COLO829 (cell line): Measurements from ENCODE around the gene UBE3B.

Source experiments
- DNase-seq: peaks from one replicate; pipeline ENCODE4 v3.0.0; 2012; ENCODE audit warnings: low spot score

UBE3B gene

DNA sequence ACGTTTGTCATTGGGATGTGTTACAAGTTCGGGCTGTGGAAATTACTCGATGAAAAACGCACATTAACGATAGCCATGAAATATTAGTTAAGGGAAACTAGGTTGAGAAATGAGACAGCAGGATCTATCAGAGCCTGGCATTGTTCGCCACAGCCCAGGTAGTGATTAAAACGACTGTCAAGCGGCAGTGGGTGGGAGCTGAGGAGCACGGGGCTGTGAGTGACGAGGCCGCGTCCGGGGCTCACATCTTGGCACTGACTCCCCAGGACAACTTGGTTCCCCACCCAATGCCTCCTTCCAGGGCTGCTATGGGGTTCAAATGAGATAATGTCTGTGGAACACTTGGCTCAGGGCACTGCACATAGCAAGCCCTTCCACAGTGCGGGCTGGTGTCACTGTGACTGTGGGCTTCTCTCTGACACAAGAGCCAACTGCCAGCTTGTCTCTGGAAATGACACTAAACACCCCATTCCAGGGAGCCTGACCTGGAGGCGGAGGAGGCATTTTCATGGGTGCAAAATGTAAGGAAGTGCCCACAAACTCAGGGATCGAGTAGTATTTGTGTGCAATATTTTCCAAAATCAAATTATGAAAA lies 76.6 kb downstream of the UBE3B start:
- DNase-seq, result no peak

DNA sequence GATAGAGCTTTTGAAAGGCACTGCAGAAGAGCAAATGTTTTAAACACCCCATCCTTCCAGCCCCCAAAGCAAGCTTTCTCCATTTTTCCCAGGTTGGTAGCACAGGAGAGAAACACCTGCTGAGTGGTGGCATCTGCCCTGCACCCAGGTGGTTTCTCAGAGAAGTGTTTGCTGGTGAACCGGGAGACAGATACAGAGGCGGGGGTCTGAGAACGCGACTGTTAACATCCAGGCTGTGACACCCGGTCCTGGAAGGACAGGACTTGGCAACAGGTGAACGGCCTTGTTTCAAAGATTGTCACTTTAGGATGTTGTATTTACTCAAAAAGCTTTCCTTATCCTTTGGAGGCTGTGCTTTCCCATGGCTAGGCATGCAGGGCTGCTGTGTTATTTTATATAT lies 77.3 kb downstream of the UBE3B start:
- no peak for DNase-seq

DNA sequence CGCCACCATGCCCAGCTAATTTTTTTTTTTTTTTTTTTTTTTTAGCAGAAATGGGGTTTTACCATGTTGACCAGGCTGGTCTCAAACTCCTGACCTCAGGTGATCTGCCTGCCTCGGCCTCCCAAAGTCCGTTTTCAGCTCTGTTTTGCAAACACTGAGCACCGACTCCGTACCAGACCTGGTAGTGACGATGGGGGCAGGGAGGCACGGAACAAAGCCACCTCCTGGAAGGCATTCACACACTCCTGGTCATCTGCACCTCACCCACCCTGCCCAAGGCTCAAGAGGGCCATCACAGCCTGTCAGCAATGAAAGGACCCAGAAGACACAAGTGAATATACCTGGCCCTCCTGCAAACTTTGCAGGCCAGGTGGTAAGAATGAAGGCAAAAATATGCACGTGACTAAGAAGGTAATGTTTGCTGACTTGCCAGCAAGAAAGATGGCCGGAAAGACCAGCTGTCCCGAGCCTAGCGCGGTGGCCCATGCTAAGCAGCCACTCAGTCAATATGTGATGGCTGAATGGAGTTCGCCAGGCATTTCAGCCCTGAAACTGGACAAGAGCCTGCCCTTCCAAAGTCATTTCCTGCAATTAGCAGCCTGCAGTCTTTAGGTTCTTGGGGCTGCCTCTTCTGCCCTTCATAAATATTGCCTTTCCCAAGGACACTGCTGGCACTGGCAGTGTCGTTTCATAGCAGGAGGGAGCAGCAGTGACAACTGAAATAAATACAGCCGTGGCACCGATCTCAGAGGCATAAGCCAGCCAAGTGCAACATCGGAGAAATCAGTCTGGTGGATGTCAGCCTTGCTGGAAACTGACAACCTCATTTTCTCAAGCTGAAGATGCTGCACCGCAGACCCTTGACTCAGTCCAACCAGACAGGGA lies 78.2 kb downstream of the UBE3B start:
- DNase-seq, result no peak

DNA sequence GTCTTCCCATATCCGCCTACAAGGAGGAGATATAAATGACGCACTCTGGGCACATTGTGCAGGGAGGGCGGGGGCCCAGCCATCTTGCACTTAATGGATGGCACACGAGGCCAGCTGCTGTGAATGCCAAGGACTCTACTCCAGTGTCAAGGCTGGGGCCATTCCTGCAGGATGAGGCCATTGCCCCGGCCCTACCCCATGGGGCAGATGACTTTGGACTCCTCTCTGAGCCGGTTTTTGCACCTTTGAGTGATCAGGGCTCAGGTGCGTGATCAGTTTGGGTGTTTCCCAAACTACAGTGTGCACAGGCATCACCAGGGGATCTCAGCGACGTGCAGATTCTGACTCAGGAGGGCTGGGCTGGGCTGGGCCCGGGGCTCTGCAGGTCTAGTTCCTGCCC lies 79.8 kb downstream of the UBE3B start:
- DNase-seq, result no peak

DNA sequence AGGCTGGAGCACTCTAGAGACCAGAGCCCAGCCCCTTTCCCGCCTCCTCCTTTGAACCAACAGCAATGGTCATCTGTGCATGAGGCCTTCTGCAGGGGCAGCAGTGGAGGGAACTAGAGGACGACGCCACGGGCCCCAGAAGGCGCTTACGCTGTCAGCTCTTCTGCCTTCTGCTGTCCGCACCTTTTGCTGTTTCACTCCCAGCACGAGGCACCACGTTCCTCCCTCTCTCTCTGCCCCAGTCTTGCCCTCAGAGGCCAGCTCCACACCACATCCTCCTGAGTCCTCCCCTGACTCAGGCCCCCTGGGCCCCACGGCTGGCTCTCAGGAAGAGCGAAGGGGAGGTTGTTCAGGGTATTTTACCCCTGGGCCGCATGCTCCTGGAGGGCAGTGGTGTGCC lies 80.4 kb downstream of the UBE3B start:
- no peak for DNase-seq

DNA sequence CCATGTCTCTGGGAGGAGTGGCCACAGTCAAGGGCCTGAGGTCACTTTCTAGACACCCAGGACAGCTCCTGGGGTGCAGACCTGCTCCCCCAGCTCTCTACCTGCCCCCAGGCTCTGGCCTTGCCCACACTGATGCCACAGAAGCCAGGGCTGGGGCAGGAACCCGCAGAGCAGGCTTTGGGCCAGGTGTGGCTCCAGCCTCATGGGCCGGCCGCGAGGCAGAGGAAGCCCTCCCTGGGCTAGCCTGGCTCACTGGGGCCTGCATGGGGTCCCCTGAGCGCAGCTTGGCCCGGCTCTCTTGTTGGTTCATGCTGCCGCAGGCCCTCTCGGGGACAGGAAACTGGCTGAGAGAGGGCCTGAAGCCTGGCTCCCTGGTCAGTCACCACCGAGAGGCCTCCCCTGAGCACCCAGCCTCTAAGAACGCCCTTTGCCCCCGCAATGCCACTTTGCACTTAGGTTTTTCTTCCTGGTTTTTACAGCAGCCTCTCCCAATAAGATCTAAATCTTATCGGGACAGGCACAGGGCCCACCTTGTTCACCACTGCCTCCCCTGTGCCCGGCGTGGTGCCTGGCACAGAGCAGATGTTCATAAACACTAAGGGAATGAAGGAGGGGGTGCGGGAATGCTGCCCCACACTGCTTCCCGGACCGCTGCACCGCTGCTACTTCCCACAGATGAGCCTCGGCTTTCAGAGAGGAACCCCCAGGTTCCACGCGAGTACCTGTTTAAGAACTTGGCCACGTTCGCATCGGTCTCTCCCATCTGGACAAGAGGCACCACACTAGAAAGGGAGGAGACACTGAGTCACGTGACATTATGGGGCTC lies 81.2 kb downstream of the UBE3B start:
- DNase-seq, result no peak

DNA sequence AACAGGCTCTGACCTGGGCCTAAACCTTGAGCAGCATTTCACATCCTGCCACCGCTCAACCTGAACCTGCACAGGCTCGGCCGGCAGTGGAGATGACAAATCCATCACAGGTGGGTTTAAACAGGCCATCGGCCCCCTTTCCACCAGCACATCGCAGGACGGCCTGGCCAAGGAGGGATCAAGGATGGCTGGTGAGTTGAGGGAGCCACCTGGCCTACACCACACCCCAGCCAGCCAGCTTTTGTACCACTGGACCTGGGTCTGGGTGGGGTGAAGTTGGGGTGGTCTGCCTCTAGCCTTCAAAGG lies 81.7 kb downstream of the UBE3B start:
- no peak for DNase-seq

DNA sequence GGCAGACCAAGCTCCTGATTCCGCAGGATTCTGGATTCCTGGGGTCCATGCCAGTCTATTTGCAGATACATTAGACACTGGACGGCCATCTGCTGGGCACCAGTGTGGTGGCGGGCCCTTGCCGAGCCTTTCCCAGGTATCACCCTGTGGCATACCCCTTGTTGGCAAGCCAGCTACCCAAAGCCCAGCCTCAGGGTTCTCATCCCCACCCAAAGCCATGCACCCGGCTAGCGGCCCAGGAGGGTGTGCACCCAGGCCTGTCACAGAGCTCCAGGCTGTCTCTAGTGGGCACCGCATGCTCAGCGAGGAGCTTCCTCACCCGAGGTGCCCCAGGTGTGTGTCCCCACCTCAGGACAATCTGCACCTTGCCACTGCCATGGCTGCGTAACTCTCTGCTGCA lies 82.2 kb downstream of the UBE3B start:
- DNase-seq, result no peak

DNA sequence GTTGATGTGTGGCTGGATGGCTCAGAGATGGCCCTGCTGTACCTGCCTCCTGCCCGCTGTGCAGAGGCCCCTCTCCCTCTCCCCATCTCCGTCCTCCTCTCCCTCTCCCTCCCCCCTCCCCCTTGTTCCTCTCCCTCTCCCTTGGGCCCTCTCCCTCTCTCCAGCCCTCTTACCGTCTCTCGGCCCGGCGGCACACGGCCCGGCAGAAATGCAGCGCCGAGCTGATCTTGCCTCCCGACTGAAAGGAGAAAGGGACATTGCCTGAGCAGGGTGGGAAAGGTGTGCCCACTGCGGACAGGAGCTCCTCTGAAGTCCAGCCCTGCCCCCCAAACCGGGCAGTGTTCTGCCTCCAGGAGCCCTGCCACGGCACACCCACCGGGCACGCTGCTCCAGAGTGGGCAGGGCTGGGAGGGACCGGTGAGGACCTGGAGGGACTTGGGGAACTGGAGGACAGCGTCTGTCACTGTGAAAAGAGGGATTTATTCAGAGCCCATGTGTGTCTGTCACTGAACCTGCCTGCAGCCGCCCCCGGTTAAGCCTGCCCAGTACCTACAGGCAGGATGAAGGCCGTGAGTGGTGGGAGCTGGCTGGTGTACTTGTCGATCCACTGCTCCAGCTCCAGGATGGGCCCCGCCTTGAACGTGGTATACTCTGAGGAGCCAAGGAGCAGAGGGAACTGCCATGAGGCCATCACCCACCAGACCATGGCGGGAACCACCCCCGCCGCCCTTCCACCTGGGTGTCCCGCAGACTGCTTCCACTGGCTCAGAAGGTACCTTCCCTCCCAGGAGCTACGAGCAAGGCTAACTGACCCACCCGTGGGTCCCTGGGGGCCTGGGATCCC lies 83.7 kb downstream of the UBE3B start:
- no peak for DNase-seq

DNA sequence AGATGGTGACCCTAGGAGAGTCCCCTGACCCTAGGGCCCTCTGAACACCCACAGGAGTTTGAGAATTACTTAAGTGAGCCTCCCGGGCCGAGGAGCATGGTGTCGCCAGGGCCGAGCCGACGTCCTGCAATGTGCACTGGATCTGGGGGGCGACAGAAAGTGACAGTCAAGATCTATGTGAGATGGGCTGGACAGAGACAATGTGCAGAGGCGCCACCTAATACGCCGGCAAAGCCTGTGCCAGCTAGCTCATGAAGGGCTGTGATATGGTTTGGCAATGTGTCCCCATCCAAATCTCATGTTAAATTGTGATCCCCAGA lies 84.2 kb downstream of the UBE3B start:
- DNase-seq, result no peak

DNA sequence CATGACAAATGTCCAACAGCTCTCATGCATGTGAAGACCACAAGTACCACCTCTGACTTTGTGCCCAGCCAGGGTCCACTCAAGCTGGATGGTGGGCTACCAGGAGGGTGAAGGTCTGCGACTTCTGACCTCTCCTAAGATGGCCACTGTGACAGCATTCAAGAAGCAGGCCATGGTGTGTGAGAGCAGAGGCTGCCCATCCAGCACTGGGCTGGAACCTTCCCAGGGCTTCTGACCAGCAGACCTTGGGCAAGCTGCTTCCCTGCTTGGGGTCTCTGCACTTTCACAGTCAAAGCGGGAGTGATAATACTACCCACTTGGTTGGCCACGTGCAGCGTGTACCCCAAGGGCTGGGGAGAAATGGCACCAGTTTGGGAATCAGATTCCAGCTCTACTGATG lies 85.4 kb downstream of the UBE3B start:
- no peak for DNase-seq

DNA sequence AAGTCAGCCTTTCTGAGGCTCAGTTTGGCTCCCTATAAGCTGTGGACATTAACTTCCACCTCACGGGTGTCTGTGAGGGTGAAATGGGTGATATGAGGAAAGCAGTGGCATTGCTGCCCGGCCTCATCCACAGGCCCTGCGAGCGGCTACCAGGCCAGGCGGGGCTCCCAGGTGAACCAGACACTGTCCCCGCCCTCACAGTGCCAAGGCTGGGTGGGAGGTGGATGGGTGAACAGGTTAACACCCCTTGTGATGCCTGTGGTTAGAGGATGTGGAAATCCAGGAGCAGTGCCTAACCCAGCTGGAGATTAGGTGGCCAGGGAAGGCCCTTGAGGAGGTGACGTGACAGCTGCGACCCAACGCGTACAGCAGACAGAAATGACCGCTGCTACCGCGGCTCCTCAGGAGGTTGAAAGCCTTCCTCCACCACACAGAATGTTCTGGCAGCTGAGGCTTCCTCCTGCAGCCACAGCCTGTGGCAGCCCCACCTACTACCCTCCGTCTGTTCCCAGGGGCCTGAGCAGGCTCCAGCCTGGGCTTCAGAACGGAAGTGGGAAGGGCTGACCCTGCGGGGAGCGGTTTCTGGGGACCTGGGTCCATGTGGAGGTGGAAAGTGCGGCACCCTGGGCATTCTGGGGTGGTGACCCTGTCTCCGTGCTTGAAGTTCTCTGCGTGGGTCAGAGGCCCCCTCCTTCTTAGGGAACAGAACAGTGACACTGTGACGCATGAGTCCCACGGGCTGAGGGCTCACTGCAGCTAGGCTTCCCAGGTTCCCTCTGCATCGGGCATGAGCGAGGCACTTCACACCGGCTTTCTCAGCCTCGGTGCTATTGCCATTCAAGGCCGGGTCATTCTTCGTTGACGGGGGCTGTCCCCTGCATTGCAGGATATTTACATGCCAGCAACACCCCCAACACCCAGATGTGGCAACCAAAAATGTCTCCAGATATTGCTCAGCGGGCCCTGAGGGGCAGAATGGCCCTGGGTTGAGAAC lies 86.2 kb downstream of the UBE3B start:
- DNase-seq, result no peak

DNA sequence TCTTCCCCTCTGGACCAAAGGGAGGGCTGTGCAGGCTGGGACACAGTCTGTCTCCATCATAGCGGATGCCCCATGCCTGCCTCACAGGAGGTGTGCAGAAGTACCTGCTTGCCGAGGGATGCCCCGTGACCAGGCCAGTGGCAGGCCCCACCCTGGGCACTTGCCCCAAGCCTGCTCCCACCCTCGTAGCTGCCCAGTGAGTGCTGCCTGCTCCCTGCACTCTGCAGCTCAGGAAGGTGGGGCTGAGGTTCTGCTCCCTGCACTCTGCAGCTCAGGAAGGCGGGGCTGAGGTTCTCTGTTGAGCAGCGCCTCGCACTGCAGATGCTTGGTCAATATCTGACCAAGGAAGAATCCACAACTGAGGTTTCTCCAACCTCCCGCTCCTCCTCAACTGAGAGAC lies 89.0 kb downstream of the UBE3B start:
- DNase-seq, result no peak

DNA sequence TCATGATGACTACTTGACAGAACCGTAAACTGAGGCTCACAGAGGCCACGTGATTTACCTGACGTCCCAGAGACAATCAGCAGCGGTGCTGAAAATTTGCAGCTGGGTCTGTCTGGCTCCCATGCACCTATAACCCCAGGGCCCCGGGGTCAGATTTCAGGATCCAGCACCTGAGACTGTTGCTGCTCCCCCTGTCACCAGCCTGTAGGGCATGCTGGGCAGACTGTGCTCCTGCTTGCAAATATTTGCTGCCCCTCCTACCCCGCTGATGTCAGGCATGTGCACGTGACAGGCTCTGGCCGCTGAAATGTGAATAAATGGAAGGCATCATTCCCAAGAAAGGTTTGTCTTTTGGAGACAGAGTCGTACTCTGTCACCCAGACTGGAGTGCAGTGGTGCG lies 89.9 kb downstream of the UBE3B start:
- DNase-seq, result no peak

DNA sequence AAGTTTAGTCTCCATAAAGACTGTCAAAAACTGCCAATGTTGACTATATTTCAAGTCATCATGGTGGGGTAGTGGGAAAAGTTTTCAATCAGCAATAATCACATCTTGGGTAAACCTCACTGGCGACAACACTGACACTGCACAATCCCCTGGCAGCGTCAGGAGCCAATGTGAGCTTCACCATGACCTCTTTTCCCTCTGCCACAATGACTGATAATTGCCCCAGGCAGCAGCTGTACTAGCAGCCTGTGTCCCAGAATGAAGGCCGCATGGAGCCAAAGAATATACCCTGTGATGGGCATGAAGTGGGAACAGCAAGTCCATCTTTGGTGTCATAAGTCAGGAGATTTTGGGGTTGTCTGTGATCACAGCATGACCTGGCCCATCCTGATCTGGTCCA lies 90.5 kb downstream of the UBE3B start:
- DNase-seq, result no peak

DNA sequence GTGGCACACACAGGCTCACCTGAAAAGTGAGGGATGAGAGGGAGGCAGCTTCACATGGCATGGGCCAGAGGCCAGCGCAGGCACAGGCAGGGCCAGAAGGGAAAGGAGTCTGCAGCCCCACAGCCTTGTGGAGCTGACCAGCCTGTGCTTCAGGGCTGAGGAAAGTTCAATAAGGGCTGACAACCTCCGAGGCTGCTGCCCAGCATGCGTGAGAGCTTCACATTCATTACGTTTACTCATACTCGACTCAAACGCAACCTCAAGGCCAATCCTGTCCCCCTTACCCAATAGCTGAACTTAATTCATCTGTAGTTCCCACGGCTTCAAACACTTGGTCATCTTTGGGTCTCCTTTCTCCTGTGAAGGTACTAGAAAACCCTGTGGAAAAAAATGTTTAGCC lies 91.1 kb downstream of the UBE3B start:
- no peak for DNase-seq

DNA sequence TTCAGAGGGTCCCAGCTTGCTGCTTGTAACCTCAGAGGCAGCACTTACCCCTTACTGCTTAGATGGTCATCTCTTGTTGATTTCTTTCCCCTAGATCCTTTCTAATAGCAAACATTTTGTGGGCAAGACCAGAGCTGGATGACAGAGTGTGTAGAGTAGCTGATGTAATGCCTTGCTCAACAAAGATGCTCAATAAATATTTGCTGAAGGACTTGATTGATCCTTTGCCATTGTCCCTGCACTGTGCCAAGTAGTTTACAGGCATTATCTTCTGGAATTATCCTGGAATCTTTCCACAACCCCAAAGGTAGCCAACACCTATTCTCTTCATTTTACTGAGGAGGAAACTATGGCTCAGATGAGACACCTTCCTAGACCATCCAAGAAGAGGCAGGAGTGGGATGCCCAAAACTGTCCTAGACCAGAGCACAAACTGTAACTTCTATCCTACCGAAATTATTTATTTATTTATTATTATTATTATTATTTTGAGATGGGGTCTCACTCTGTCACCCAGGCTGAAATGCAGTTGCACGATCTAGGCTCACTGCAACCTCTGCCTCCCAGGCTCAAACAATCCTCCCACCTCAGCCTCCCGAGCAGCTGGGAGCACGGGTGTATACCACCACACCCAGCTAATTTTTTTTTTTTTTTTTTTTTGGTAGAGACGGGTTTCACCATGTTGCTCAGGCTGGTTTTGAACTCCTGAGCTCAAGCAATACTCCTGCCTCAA lies 94.5 kb downstream of the UBE3B start:
- DNase-seq, result no peak

DNA sequence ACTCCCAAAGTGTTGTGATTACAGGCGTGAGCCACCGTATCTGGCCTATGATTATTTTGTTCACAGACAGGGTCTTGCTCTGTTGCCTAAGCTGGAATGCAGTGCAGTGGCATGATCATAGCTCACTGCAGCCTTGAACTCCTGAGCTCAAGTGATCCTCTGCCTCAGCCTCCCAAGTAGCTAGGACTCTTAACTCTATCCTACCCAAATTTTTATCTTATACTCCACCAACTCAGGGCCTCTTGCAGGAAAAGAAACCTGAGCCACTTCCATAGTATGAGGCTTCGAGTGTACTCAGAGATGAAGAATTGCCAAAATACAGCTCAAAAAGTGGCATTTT lies 95.0 kb downstream of the UBE3B start:
- DNase-seq, result no peak

DNA sequence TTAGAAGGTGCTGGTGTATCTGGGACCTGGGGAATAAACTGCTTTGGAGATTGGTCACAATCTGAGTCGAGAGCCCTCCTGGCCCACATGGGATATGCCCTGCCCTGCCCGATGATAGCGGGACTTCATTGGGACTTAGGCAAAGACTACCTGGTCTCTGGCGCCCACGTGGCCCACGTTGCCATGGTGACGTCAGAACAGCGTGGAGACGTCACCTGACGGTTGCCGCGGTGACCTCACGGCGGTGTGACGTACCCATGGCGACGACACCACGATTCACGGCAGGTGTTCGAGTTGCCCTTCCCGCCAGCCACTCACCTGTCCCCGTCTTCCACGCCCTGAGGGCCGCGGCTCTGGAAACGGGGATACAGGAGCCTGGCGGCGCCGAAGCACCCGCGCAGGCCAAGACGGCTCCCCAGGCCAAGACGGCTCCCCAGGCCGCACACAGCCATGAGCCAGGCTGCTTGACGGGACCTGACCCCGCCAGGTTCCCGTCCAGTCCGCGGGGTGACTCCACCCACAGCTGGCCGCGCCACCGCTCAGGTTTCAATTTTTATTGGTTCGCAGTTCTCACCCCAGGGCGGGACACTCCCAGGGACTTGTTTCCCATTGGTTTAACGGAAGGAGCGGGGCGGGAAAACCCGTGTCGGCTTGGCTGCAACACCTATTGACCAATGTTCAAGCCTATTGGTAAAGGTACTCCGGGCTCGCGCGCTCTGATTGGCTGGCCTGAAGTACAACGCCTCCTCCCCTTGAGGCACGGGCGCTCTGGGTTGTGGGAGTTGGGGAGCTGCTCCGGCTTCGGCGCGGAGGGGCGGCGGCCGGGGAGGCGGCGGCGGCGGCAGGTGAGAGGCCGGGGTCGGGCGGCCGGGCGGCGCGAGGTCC lies 95.8 kb downstream of the UBE3B start, which contains the start of the genes MMAB and MVK:
Gene MMAB (minus strand): TSS at position 476 of the 885 bp plus-strand sequence. CDS start 24 bp downstream, at position 452.
Gene MVK (plus strand): TSS at position 766 of the 885 bp plus-strand sequence. CDS start 1,029 bp downstream, outside the sequence.
- peak; percentile 99 for DNase-seq
